HEK293 (cell line): ENCODE results near the gene TMF1.

Experiments used
- HOXC10 ChIP-seq: sonication (generic); formaldehyde crosslinking; IDR thresholded peaks from 2 replicates; pipeline ENCODE4 v1.8.1; 2023; ENCODE audit warnings: mild to moderate bottlenecking, missing genetic modification reagents
- KLF7 ChIP-seq: fragments of 450-650 bp; formaldehyde crosslinking; IDR thresholded peaks from 2 replicates; pipeline ENCODE4 v1.5.1; 2016; ENCODE audit warnings: missing biosample characterization, missing genetic modification characterization, borderline replicate concordance
- OSR2 ChIP-seq: fragments of 450-650 bp; formaldehyde crosslinking; IDR thresholded peaks from 2 replicates; pipeline ENCODE4 v1.5.1; 2016; ENCODE audit warnings: missing biosample characterization, missing genetic modification characterization
- PRDM1 ChIP-seq: fragments of 450-650 bp; formaldehyde crosslinking; IDR thresholded peaks from 2 replicates; pipeline ENCODE4; 2016; ENCODE audit warnings: missing biosample characterization, missing genetic modification characterization
- SP3 ChIP-seq: fragments of 450-650 bp; formaldehyde crosslinking; IDR thresholded peaks from 2 replicates; pipeline ENCODE4 v1.5.1; 2016; ENCODE audit warnings: missing biosample characterization, missing genetic modification characterization
- SP7 ChIP-seq: fragments of 450-650 bp; formaldehyde crosslinking; IDR thresholded peaks from 2 replicates; pipeline ENCODE4 v1.5.1; 2016; ENCODE audit warnings: missing biosample characterization, missing genetic modification characterization
- ZBTB17 ChIP-seq: fragments of 450-650 bp; formaldehyde crosslinking; IDR thresholded peaks from 2 replicates; pipeline ENCODE4 v1.5.1; 2016; ENCODE audit warnings: missing biosample characterization, missing genetic modification characterization
- ZBTB21 ChIP-seq: fragments of 450-650 bp; formaldehyde crosslinking; IDR thresholded peaks from 2 replicates; pipeline ENCODE4 v1.5.1; 2017; ENCODE audit warnings: missing biosample characterization, missing genetic modification characterization
- ZEB2 ChIP-seq: fragments of 450-650 bp; formaldehyde crosslinking; IDR thresholded peaks from 2 replicates; pipeline ENCODE4 v1.5.1; 2016; ENCODE audit warnings: missing biosample characterization, missing genetic modification characterization
- ZFP41 ChIP-seq: fragments of 450-650 bp; formaldehyde crosslinking; IDR thresholded peaks from 2 replicates; pipeline ENCODE4 v1.5.1; 2016; ENCODE audit warnings: missing biosample characterization, missing genetic modification characterization, borderline replicate concordance
- ZFP69B ChIP-seq: fragments of 450-650 bp; formaldehyde crosslinking; IDR thresholded peaks from 2 replicates; pipeline ENCODE4 v1.5.1; 2016; ENCODE audit warnings: missing biosample characterization, missing genetic modification characterization
- ZNF335 ChIP-seq: fragments of 450-650 bp; formaldehyde crosslinking; conservative IDR thresholded peaks from 2 replicates; pipeline ENCODE4 v1.5.1; 2016; ENCODE audit warnings: missing biosample characterization, missing genetic modification characterization
- ZNF366 ChIP-seq: fragments of 450-650 bp; formaldehyde crosslinking; conservative IDR thresholded peaks from 2 replicates; pipeline ENCODE4 v1.5.1; 2016; ENCODE audit warnings: missing biosample characterization, missing genetic modification characterization
- ZNF416 ChIP-seq: fragments of 450-650 bp; formaldehyde crosslinking; IDR thresholded peaks from 2 replicates; pipeline ENCODE4 v1.5.1; 2016; ENCODE audit warnings: missing biosample characterization, missing genetic modification characterization
- ZNF423 ChIP-seq: fragments of 450-650 bp; formaldehyde crosslinking; IDR thresholded peaks from 2 replicates; pipeline ENCODE4 v1.5.1; 2016; ENCODE audit warnings: missing biosample characterization, missing genetic modification characterization
- ZNF544 ChIP-seq: fragments of 450-650 bp; formaldehyde crosslinking; IDR thresholded peaks from 2 replicates; pipeline ENCODE4 v1.5.0; 2017; ENCODE audit warnings: missing biosample characterization, missing genetic modification characterization
- ZNF624 ChIP-seq: fragments of 450-650 bp; formaldehyde crosslinking; IDR thresholded peaks from 2 replicates; pipeline ENCODE4 v1.5.1; 2017; ENCODE audit warnings: missing biosample characterization, missing genetic modification characterization
- ZNF629 ChIP-seq: fragments of 450-650 bp; formaldehyde crosslinking; IDR thresholded peaks from 2 replicates; pipeline ENCODE4 v1.5.1; 2017; ENCODE audit warnings: missing biosample characterization, missing genetic modification characterization
- ZNF654 ChIP-seq: fragments of 450-650 bp; formaldehyde crosslinking; IDR thresholded peaks from 2 replicates; pipeline ENCODE4 v1.5.1; 2016; ENCODE audit warnings: low read depth, missing biosample characterization, missing genetic modification characterization
- ZNF670 ChIP-seq: fragments of 450-650 bp; formaldehyde crosslinking; IDR thresholded peaks from 2 replicates; pipeline ENCODE4 v1.5.1; 2016; ENCODE audit warnings: missing biosample characterization, missing genetic modification characterization, low read depth
- TF ChIP-seq, protein P1 (sequence below): fragments of 450-650 bp; formaldehyde crosslinking; IDR thresholded peaks from 2 replicates; pipeline ENCODE4 v1.5.1; 2016; ENCODE audit warnings: missing biosample characterization, missing genetic modification characterization
- TF ChIP-seq, protein P2 (sequence below): fragments of 450-650 bp; formaldehyde crosslinking; IDR thresholded peaks from 2 replicates; pipeline ENCODE4 v1.5.1; 2016; ENCODE audit warnings: missing biosample characterization, missing genetic modification characterization
- TF ChIP-seq, protein P3 (sequence below): fragments of 450-650 bp; formaldehyde crosslinking; IDR thresholded peaks from 2 replicates; pipeline ENCODE4 v1.5.1; 2016; ENCODE audit warnings: missing biosample characterization, missing genetic modification characterization
- TF ChIP-seq, protein P4 (sequence below): fragments of 450-650 bp; formaldehyde crosslinking; IDR thresholded peaks from 2 replicates; pipeline ENCODE4 v1.5.1; 2017; ENCODE audit warnings: missing biosample characterization, missing genetic modification characterization
- TF ChIP-seq, protein P5 (sequence below): fragments of 450-650 bp; formaldehyde crosslinking; IDR thresholded peaks from 2 replicates; pipeline ENCODE4 v1.5.1; 2016; ENCODE audit warnings: missing biosample characterization, missing genetic modification characterization, low read depth
- TF ChIP-seq, protein P6 (sequence below): fragments of 450-650 bp; formaldehyde crosslinking; optimal IDR thresholded peaks from 2 replicates; pipeline ENCODE3; 2016; ENCODE audit warnings: missing biosample characterization, mild to moderate bottlenecking, missing genetic modification characterization
- TF ChIP-seq, protein P7 (sequence below): fragments of 450-650 bp; formaldehyde crosslinking; IDR thresholded peaks from 2 replicates; pipeline ENCODE4 v1.5.1; 2016; ENCODE audit warnings: missing biosample characterization, missing genetic modification characterization

The TMF1 gene

DNA sequence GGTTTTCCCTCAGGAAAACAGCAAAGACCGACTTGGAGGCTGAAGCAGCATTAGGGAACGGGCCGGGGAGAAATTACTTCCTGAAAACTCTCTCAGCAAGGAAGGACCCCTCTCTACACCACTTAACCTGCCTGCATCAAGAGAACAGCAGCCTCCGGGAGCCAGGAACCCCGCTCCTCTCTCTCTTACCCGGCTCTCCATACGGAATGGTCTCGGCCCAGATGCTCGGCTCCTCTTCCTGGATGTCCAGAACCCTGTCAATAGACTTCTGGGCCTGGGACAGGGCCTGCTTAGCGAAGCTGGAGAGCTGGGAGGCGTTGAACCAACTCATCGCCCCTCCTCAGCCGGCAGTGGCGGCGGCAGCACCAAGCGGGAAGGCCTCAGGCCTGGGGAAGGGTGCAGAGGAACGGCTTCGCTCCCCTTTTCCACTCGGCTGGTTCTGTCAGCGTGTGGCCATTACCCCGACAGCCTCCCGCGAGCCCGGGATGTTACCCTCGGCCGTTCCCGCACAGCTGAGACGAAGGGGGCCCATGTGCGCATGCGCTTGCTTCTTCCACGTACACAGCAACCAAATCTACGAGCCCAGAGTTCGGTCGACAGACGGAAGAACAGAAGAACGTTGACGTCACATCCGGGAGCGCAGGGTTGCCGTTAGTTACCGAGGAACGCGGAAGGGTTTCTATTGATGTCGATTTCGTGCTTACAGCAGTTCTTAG, at the start of gene TMF1 (continued):
- TF ChIP-seq SP7 (tag by site-specific recombination) (peak; percentile 9; the same call in 1 of the 2 replicates), ZFP41 (tag by site-specific recombination) (no peak), ZBTB21 (peak; percentile 89), HOXC10 (CRISPR knock-in tag) (no peak), PRDM1 (tag by site-specific recombination) (no peak), ZNF654 (tag by site-specific recombination) (no peak), ZNF366 (no peak), ZFP69B (tag by site-specific recombination) (no peak), ZEB2 (0 out of 2 replicates have a peak, but pooled peaks have one; percentile 41), ZNF416 (tag by site-specific recombination) (no peak), SP3 (tag by site-specific recombination) (no peak), ZNF629 (tag by site-specific recombination) (peak; percentile 96), OSR2 (tag by site-specific recombination) (no peak), ZNF624 (tag by site-specific recombination) (no peak), ZBTB17 (tag by site-specific recombination) (peak; percentile 96), ZNF670 (no peak), ZNF423 (tag by site-specific recombination) (no peak), KLF7 (no peak), ZNF544 (tag by site-specific recombination) (no peak), ZNF335 (tag by site-specific recombination) (peak; percentile 80)
- TF ChIP-seq, protein P1, sequence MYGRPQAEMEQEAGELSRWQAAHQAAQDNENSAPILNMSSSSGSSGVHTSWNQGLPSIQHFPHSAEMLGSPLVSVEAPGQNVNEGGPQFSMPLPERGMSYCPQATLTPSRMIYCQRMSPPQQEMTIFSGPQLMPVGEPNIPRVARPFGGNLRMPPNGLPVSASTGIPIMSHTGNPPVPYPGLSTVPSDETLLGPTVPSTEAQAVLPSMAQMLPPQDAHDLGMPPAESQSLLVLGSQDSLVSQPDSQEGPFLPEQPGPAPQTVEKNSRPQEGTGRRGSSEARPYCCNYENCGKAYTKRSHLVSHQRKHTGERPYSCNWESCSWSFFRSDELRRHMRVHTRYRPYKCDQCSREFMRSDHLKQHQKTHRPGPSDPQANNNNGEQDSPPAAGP (tag by site-specific recombination), result no peak
- TF ChIP-seq, protein P2, sequence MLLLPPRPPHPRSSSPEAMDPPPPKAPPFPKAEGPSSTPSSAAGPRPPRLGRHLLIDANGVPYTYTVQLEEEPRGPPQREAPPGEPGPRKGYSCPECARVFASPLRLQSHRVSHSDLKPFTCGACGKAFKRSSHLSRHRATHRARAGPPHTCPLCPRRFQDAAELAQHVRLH, result peak; percentile 85
- TF ChIP-seq, protein P3, sequence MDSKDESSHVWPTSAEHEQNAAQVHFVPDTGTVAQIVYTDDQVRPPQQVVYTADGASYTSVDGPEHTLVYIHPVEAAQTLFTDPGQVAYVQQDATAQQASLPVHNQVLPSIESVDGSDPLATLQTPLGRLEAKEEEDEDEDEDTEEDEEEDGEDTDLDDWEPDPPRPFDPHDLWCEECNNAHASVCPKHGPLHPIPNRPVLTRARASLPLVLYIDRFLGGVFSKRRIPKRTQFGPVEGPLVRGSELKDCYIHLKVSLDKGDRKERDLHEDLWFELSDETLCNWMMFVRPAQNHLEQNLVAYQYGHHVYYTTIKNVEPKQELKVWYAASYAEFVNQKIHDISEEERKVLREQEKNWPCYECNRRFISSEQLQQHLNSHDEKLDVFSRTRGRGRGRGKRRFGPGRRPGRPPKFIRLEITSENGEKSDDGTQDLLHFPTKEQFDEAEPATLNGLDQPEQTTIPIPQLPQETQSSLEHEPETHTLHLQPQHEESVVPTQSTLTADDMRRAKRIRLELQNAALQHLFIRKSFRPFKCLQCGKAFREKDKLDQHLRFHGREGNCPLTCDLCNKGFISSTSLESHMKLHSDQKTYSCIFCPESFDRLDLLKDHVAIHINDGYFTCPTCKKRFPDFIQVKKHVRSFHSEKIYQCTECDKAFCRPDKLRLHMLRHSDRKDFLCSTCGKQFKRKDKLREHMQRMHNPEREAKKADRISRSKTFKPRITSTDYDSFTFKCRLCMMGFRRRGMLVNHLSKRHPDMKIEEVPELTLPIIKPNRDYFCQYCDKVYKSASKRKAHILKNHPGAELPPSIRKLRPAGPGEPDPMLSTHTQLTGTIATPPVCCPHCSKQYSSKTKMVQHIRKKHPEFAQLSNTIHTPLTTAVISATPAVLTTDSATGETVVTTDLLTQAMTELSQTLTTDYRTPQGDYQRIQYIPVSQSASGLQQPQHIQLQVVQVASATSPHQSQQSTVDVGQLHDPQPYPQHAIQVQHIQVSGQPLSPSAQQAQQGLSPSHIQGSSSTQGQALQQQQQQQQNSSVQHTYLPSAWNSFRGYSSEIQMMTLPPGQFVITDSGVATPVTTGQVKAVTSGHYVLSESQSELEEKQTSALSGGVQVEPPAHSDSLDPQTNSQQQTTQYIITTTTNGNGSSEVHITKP (tag by site-specific recombination), result peak; percentile 87
- TF ChIP-seq, protein P4, sequence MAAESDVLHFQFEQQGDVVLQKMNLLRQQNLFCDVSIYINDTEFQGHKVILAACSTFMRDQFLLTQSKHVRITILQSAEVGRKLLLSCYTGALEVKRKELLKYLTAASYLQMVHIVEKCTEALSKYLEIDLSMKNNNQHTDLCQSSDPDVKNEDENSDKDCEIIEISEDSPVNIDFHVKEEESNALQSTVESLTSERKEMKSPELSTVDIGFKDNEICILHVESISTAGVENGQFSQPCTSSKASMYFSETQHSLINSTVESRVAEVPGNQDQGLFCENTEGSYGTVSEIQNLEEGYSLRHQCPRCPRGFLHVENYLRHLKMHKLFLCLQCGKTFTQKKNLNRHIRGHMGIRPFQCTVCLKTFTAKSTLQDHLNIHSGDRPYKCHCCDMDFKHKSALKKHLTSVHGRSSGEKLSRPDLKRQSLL, result no peak
- TF ChIP-seq, protein P5, sequence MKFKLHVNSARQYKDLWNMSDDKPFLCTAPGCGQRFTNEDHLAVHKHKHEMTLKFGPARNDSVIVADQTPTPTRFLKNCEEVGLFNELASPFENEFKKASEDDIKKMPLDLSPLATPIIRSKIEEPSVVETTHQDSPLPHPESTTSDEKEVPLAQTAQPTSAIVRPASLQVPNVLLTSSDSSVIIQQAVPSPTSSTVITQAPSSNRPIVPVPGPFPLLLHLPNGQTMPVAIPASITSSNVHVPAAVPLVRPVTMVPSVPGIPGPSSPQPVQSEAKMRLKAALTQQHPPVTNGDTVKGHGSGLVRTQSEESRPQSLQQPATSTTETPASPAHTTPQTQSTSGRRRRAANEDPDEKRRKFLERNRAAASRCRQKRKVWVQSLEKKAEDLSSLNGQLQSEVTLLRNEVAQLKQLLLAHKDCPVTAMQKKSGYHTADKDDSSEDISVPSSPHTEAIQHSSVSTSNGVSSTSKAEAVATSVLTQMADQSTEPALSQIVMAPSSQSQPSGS, result peak; percentile 95
- TF ChIP-seq, protein P6, sequence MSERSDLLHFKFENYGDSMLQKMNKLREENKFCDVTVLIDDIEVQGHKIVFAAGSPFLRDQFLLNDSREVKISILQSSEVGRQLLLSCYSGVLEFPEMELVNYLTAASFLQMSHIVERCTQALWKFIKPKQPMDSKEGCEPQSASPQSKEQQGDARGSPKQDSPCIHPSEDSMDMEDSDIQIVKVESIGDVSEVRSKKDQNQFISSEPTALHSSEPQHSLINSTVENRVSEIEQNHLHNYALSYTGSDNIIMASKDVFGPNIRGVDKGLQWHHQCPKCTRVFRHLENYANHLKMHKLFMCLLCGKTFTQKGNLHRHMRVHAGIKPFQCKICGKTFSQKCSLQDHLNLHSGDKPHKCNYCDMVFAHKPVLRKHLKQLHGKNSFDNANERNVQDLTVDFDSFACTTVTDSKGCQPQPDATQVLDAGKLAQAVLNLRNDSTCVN (tag by site-specific recombination), result peak; percentile 51
- TF ChIP-seq, protein P7, sequence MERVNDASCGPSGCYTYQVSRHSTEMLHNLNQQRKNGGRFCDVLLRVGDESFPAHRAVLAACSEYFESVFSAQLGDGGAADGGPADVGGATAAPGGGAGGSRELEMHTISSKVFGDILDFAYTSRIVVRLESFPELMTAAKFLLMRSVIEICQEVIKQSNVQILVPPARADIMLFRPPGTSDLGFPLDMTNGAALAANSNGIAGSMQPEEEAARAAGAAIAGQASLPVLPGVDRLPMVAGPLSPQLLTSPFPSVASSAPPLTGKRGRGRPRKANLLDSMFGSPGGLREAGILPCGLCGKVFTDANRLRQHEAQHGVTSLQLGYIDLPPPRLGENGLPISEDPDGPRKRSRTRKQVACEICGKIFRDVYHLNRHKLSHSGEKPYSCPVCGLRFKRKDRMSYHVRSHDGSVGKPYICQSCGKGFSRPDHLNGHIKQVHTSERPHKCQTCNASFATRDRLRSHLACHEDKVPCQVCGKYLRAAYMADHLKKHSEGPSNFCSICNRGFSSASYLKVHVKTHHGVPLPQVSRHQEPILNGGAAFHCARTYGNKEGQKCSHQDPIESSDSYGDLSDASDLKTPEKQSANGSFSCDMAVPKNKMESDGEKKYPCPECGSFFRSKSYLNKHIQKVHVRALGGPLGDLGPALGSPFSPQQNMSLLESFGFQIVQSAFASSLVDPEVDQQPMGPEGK, result no peak
